ENCODE measurements around the gene LYRM2.

The LYRM2 gene

GRCh38 chr6:89670935-89671565, 32.5 kb upstream of the LYRM2 start:
- Histone ChIP-seq H3K4me1 (ENCODE audit: control insufficient read depth, insufficient read depth, low read length) (peaks cover 31% of the 10 kb centered on the region), H3K36me3 (ENCODE audit: control insufficient read depth, insufficient read depth, low read length) (peaks cover 87% of the 10 kb centered on the region), H3K4me3 (ENCODE audit: low read depth, low read length) (no peak overlapping the region), H3K9me3 (ENCODE audit: control insufficient read depth, insufficient read depth, low read depth, low read length) (no peaks in the 10 kb centered on the region), H3K9ac (ENCODE audit: low read length) (no peak overlapping the region), H3K27me3 (ENCODE audit: control insufficient read depth, insufficient read depth, low read length) (no peaks in the 10 kb centered on the region), H3K27ac (ENCODE audit: low read depth, low read length) (no peak overlapping the region)

GRCh38 chr6:89669002-89669401, 30.5 kb upstream of the LYRM2 start:
- Histone ChIP-seq H3K9ac (ENCODE audit: low read length) (peak overlapping the region; percentile 51), H3K27ac (ENCODE audit: low read depth, low read length) (peak overlapping the region; percentile 95)

GRCh38 chr6:89667872-89668556, 29.5 kb upstream of the LYRM2 start:
- H3K27ac ChIP-seq (ENCODE audit: low read depth, low read length), result peak overlapping the region; percentile 95
- peaks cover 28% of the 10 kb centered on the region for H3K4me1 ChIP-seq (ENCODE audit: control insufficient read depth, insufficient read depth, low read length)
- H3K27me3 ChIP-seq (ENCODE audit: control insufficient read depth, insufficient read depth, low read length), result no peaks in the 10 kb centered on the region
- H3K9ac ChIP-seq (ENCODE audit: low read length), result peak overlapping the region; percentile 32
- H3K4me3 ChIP-seq (ENCODE audit: low read depth, low read length), result no peak overlapping the region; the same call in 1 of the 2 replicates
- H3K9me3 ChIP-seq (ENCODE audit: control insufficient read depth, insufficient read depth, low read depth, low read length), result no peaks in the 10 kb centered on the region
- peaks cover 86% of the 10 kb centered on the region for H3K36me3 ChIP-seq (ENCODE audit: control insufficient read depth, insufficient read depth, low read length)

More at GRCh38 chr6:89669002-89669401, 30.5 kb upstream of the LYRM2 start:
- H3K9me3 ChIP-seq (ENCODE audit: control insufficient read depth, insufficient read depth, low read depth, low read length), result no peaks in the 10 kb centered on the region
- peaks cover 30% of the 10 kb centered on the region for H3K4me1 ChIP-seq (ENCODE audit: control insufficient read depth, insufficient read depth, low read length)
- H3K36me3 ChIP-seq (ENCODE audit: control insufficient read depth, insufficient read depth, low read length), result peaks cover 86% of the 10 kb centered on the region
- no peak overlapping the region for H3K4me3 ChIP-seq (ENCODE audit: low read depth, low read length)
- H3K27me3 ChIP-seq (ENCODE audit: control insufficient read depth, insufficient read depth, low read length), result no peaks in the 10 kb centered on the region

- no peak overlapping the region for H3K9ac ChIP-seq (ENCODE audit: low read length)
- no peaks in the 10 kb centered on the region for H3K9me3 ChIP-seq (ENCODE audit: control insufficient read depth, insufficient read depth, low read depth, low read length)
- H3K36me3 ChIP-seq (ENCODE audit: control insufficient read depth, insufficient read depth, low read length), result peaks cover 95% of the 10 kb centered on the region
- peaks cover 7% of the 10 kb centered on the region for H3K4me1 ChIP-seq (ENCODE audit: control insufficient read depth, insufficient read depth, low read length)
- H3K27ac ChIP-seq (ENCODE audit: low read depth, low read length), result peak overlapping the region; percentile 23; the same call in 1 of the 2 replicates
- no peak overlapping the region for H3K4me3 ChIP-seq (ENCODE audit: low read depth, low read length)
- H3K27me3 ChIP-seq (ENCODE audit: control insufficient read depth, insufficient read depth, low read length), result no peaks in the 10 kb centered on the region
Observed at GRCh38 chr6:89662659-89663223, 24.2 kb upstream of the LYRM2 start.

- H3K27me3 ChIP-seq (ENCODE audit: control insufficient read depth, insufficient read depth, low read length), result no peaks in the 10 kb centered on the region
- peaks cover 95% of the 10 kb centered on the region for H3K36me3 ChIP-seq (ENCODE audit: control insufficient read depth, insufficient read depth, low read length)
- H3K9me3 ChIP-seq (ENCODE audit: control insufficient read depth, insufficient read depth, low read depth, low read length), result no peaks in the 10 kb centered on the region
- no peak overlapping the region for H3K27ac ChIP-seq (ENCODE audit: low read depth, low read length)
- H3K4me1 ChIP-seq (ENCODE audit: control insufficient read depth, insufficient read depth, low read length), result no peaks in the 10 kb centered on the region
- H3K4me3 ChIP-seq (ENCODE audit: low read depth, low read length), result no peak overlapping the region
- no peak overlapping the region for H3K9ac ChIP-seq (ENCODE audit: low read length)
Observed at GRCh38 chr6:89661559-89661958, 23.0 kb upstream of the LYRM2 start.

GRCh38 chr6:89660981-89661380, 22.4 kb upstream of the LYRM2 start:
- Histone ChIP-seq H3K4me3 (ENCODE audit: low read depth, low read length) (no peak overlapping the region), H3K36me3 (ENCODE audit: control insufficient read depth, insufficient read depth, low read length) (peaks cover 95% of the 10 kb centered on the region), H3K4me1 (ENCODE audit: control insufficient read depth, insufficient read depth, low read length) (no peaks in the 10 kb centered on the region), H3K27me3 (ENCODE audit: control insufficient read depth, insufficient read depth, low read length) (no peaks in the 10 kb centered on the region), H3K27ac (ENCODE audit: low read depth, low read length) (no peak overlapping the region), H3K9ac (ENCODE audit: low read length) (no peak overlapping the region), H3K9me3 (ENCODE audit: control insufficient read depth, insufficient read depth, low read depth, low read length) (no peaks in the 10 kb centered on the region)

GRCh38 chr6:89657445-89658158, 19.1 kb upstream of the LYRM2 start:
- no peaks in the 10 kb centered on the region for H3K4me1 ChIP-seq (ENCODE audit: control insufficient read depth, insufficient read depth, low read length)

GRCh38 chr6:89655122-89655521, 16.6 kb upstream of the LYRM2 start:
- H3K4me3 ChIP-seq (ENCODE audit: low read depth, low read length), result no peak overlapping the region
- peaks cover 95% of the 10 kb centered on the region for H3K36me3 ChIP-seq (ENCODE audit: control insufficient read depth, insufficient read depth, low read length)
- no peak overlapping the region for H3K9ac ChIP-seq (ENCODE audit: low read length)
- H3K9me3 ChIP-seq (ENCODE audit: control insufficient read depth, insufficient read depth, low read depth, low read length), result no peaks in the 10 kb centered on the region
- no peaks in the 10 kb centered on the region for H3K4me1 ChIP-seq (ENCODE audit: control insufficient read depth, insufficient read depth, low read length)
- H3K27me3 ChIP-seq (ENCODE audit: control insufficient read depth, insufficient read depth, low read length), result no peaks in the 10 kb centered on the region
- no peak overlapping the region for H3K27ac ChIP-seq (ENCODE audit: low read depth, low read length)

More at GRCh38 chr6:89657445-89658158, 19.1 kb upstream of the LYRM2 start:
- Histone ChIP-seq H3K9me3 (ENCODE audit: control insufficient read depth, insufficient read depth, low read depth, low read length) (no peaks in the 10 kb centered on the region), H3K36me3 (ENCODE audit: control insufficient read depth, insufficient read depth, low read length) (peaks cover 96% of the 10 kb centered on the region), H3K27ac (ENCODE audit: low read depth, low read length) (no peak overlapping the region), H3K27me3 (ENCODE audit: control insufficient read depth, insufficient read depth, low read length) (no peaks in the 10 kb centered on the region), H3K4me3 (ENCODE audit: low read depth, low read length) (no peak overlapping the region), H3K9ac (ENCODE audit: low read length) (no peak overlapping the region)

GRCh38 chr6:89650579-89650978, 12.0 kb upstream of the LYRM2 start:
- no peaks in the 10 kb centered on the region for H3K4me1 ChIP-seq (ENCODE audit: control insufficient read depth, insufficient read depth, low read length)
- no peaks in the 10 kb centered on the region for H3K27me3 ChIP-seq (ENCODE audit: control insufficient read depth, insufficient read depth, low read length)
- H3K36me3 ChIP-seq (ENCODE audit: control insufficient read depth, insufficient read depth, low read length), result peaks cover 98% of the 10 kb centered on the region
- H3K27ac ChIP-seq (ENCODE audit: low read depth, low read length), result no peak overlapping the region
- H3K4me3 ChIP-seq (ENCODE audit: low read depth, low read length), result no peak overlapping the region
- no peak overlapping the region for H3K9ac ChIP-seq (ENCODE audit: low read length)
- H3K9me3 ChIP-seq (ENCODE audit: control insufficient read depth, insufficient read depth, low read depth, low read length), result no peaks in the 10 kb centered on the region

GRCh38 chr6:89649682-89650081, 11.1 kb upstream of the LYRM2 start:
- H3K36me3 ChIP-seq (ENCODE audit: control insufficient read depth, insufficient read depth, low read length), result peaks cover 98% of the 10 kb centered on the region
- H3K9me3 ChIP-seq (ENCODE audit: control insufficient read depth, insufficient read depth, low read depth, low read length), result no peaks in the 10 kb centered on the region
- H3K27me3 ChIP-seq (ENCODE audit: control insufficient read depth, insufficient read depth, low read length), result no peaks in the 10 kb centered on the region
- H3K27ac ChIP-seq (ENCODE audit: low read depth, low read length), result no peak overlapping the region
- no peaks in the 10 kb centered on the region for H3K4me1 ChIP-seq (ENCODE audit: control insufficient read depth, insufficient read depth, low read length)
- H3K9ac ChIP-seq (ENCODE audit: low read length), result no peak overlapping the region
- no peak overlapping the region for H3K4me3 ChIP-seq (ENCODE audit: low read depth, low read length)

- peaks cover 84% of the 10 kb centered on the region for H3K36me3 ChIP-seq (ENCODE audit: control insufficient read depth, insufficient read depth, low read length)
- no peak overlapping the region for H3K9ac ChIP-seq (ENCODE audit: low read length)
- no peaks in the 10 kb centered on the region for H3K27me3 ChIP-seq (ENCODE audit: control insufficient read depth, insufficient read depth, low read length)
Observed at GRCh38 chr6:89644864-89645263, 6.3 kb upstream of the LYRM2 start.

More at GRCh38 chr6:89644864-89645263, 6.3 kb upstream of the LYRM2 start:
- Histone ChIP-seq H3K4me1 (ENCODE audit: control insufficient read depth, insufficient read depth, low read length) (no peaks in the 10 kb centered on the region), H3K9me3 (ENCODE audit: control insufficient read depth, insufficient read depth, low read depth, low read length) (no peaks in the 10 kb centered on the region), H3K27ac (ENCODE audit: low read depth, low read length) (no peak overlapping the region), H3K4me3 (ENCODE audit: low read depth, low read length) (no peak overlapping the region)

Measured in HUES6 (cell line).